HG03558 (cell line): ENCODE results near the gene BMX.

Source experiments
- ATAC-seq: cut with Tn5 transposase; IDR thresholded peaks from one replicate; pipeline ENCODE4 v1.9.1; 2021; ENCODE audit warnings: moderate number of reproducible peaks; ENCODE audit not compliant: unreplicated experiment; ENCODE audit errors: extremely low read depth

The BMX gene

GRCh38 chrX:15504661-15505060 is 4.1 kb downstream of the BMX start:
- ATAC-seq = no peak

GRCh38 chrX:15505101-15505500 is 4.5 kb downstream of the BMX start:
- no peak for ATAC-seq

GRCh38 chrX:15507005-15507404 is 6.4 kb downstream of the BMX start:
- ATAC-seq = no peak

- ATAC-seq = no peak
These were observed 9.2 kb downstream of the BMX start for GRCh38 chrX:15509845-15510244.

GRCh38 chrX:15511563-15511962 is 11.0 kb downstream of the BMX start:
- no peak for ATAC-seq

GRCh38 chrX:15512401-15512965 is 11.9 kb downstream of the BMX start:
- ATAC-seq = no peak

GRCh38 chrX:15514279-15514678 is 13.7 kb downstream of the BMX start:
- no peak for ATAC-seq

- ATAC-seq = no peak
These were observed 15.3 kb downstream of the BMX start for GRCh38 chrX:15515931-15516330.

GRCh38 chrX:15522464-15522863 is 21.9 kb downstream of the BMX start:
- ATAC-seq = no peak

GRCh38 chrX:15523088-15523487 is 22.5 kb downstream of the BMX start:
- no peak for ATAC-seq

GRCh38 chrX:15524417-15524816 is 23.8 kb downstream of the BMX start:
- ATAC-seq = no peak

GRCh38 chrX:15525664-15526416 is 25.2 kb downstream of the BMX start:
- ATAC-seq = no peak

GRCh38 chrX:15529165-15529564 is 28.6 kb downstream of the BMX start:
- ATAC-seq = no peak

- no peak for ATAC-seq
These were observed 29.7 kb downstream of the BMX start for GRCh38 chrX:15530318-15530717.

- no peak for ATAC-seq
These were observed 46.1 kb downstream of the BMX start for GRCh38 chrX:15546745-15547144.

- ATAC-seq = no peak
These were observed 46.7 kb downstream of the BMX start for GRCh38 chrX:15547356-15547755.

- ATAC-seq = no peak
These were observed 48.8 kb downstream of the BMX start for GRCh38 chrX:15549189-15550012.

- ATAC-seq = no peak
These were observed 58.6 kb downstream of the BMX start for GRCh38 chrX:15559227-15559626.

- no peak for ATAC-seq
These were observed 60.3 kb downstream of the BMX start for GRCh38 chrX:15560924-15561323.

GRCh38 chrX:15563056-15563455 is 62.4 kb downstream of the BMX start:
- no peak for ATAC-seq

- no peak for ATAC-seq
These were observed 64.5 kb downstream of the BMX start for GRCh38 chrX:15564981-15565579.
